ENCODE results near the gene CUX1. TPM values are rescaled to one million over a fixed set of nuclear protein-coding genes. Genes with fewer than 3 reads are reported as not detected.
A peak's percentile ranks its signal among the peaks of the same experiment; 100 is the strongest.
"Not testable (repeated sequence)": the region's sequence is repeated elsewhere in the genome, so short reads cannot be mapped to it uniquely, and the experiment has no call there.

Gene CUX1
- total and polyA plus RNA-seq, 7 experiments from 2014 or later = 10.1 to 81.6 (median 42.5) TPM

- Histone ChIP-seq H3K36me3 (ENCODE audit: control insufficient read depth in 2 of 3, insufficient read depth in 3 of 3, low read length in 3 of 3) (peaks cover 0 to 40% (median under 1%) of the 10 kb centered on the region in 3 experiments), H3K9me3 (ENCODE audit: control insufficient read depth in 2 of 3, low read length in 3 of 3) (no peaks in the 10 kb centered on the region), H3K4me3 (ENCODE audit: low read length) (no peak overlapping the region), H3K27ac (ENCODE audit: low read depth, low read length) (no peak overlapping the region), H3K4me1 (ENCODE audit: control insufficient read depth in 2 of 2, insufficient read depth in 2 of 2, low read length in 2 of 2) (no peaks in the 10 kb centered on the region), H3K27me3 (ENCODE audit: control insufficient read depth in 2 of 2, insufficient read depth in 2 of 2, low read length in 2 of 2) (no peaks in the 10 kb centered on the region)
- ChIA-PET POLR2A (no interaction called here), CTCF (no interaction called here)
- intact Hi-C loops (cut with micrococcal nuclease) = no loop called here
- no peaks in the 10 kb centered on the region for H3K9me3 Mint-ChIP-seq
- H3K4me1 Mint-ChIP-seq = no peaks in the 10 kb centered on the region
- H3K36me3 Mint-ChIP-seq = peaks cover 0 to 16% (median 5%) of the 10 kb centered on the region in 5 donors
- no peak overlapping the region for H3K4me3 Mint-ChIP-seq
- H3K27me3 Mint-ChIP-seq = no peaks in the 10 kb centered on the region
- no peak for ATAC-seq
- no peak overlapping the region for H3K27ac Mint-ChIP-seq
- DNase-seq = no peak
These were observed 411.5 kb downstream of the CUX1 start for GRCh38 chr7:102228935-102229334.

GRCh38 chr7:102230162-102230561 is 412.7 kb downstream of the CUX1 start:
- peaks cover 0 to 47% (median 4%) of the 10 kb centered on the region in 3 experiments for H3K36me3 ChIP-seq (ENCODE audit: control insufficient read depth in 2 of 3, insufficient read depth in 3 of 3, low read length in 3 of 3)
- H3K4me1 ChIP-seq (ENCODE audit: control insufficient read depth in 2 of 2, insufficient read depth in 2 of 2, low read length in 2 of 2); ATAC-seq; H3K9me3 ChIP-seq (ENCODE audit: control insufficient read depth in 2 of 3, low read length in 3 of 3); H3K27me3 ChIP-seq (ENCODE audit: control insufficient read depth in 2 of 2, insufficient read depth in 2 of 2, low read length in 2 of 2); H3K27me3 Mint-ChIP-seq; intact Hi-C loops (cut with micrococcal nuclease); H3K4me1 Mint-ChIP-seq; H3K9me3 Mint-ChIP-seq; DNase-seq; H3K27ac Mint-ChIP-seq; H3K27ac ChIP-seq (ENCODE audit: low read depth, low read length); H3K4me3 Mint-ChIP-seq; H3K4me3 ChIP-seq (ENCODE audit: low read length): not testable (repeated sequence)
- CTCF ChIA-PET = interaction anchor here (0.7 kb wide), 1 partner anchor 360 kb away, joined by 6 read pairs; no protein-coding TSS in a partner anchor
- peaks cover 0 to 24% (median 10%) of the 10 kb centered on the region in 5 donors for H3K36me3 Mint-ChIP-seq
- POLR2A ChIA-PET = interaction anchor here (0.8 kb wide), 1 partner anchor 573 kb away, joined by 7 read pairs; no protein-coding TSS in a partner anchor

GRCh38 chr7:102230593-102230992 is 413.2 kb downstream of the CUX1 start:
- intact Hi-C loops (cut with micrococcal nuclease) = no loop called here
- Histone ChIP-seq H3K4me1 (ENCODE audit: control insufficient read depth in 2 of 2, insufficient read depth in 2 of 2, low read length in 2 of 2) (no peaks in the 10 kb centered on the region), H3K27me3 (ENCODE audit: control insufficient read depth in 2 of 2, insufficient read depth in 2 of 2, low read length in 2 of 2) (no peaks in the 10 kb centered on the region), H3K9me3 (ENCODE audit: control insufficient read depth in 2 of 3, low read length in 3 of 3) (no peaks in the 10 kb centered on the region), H3K4me3 (ENCODE audit: low read length) (no peak overlapping the region), H3K27ac (ENCODE audit: low read depth, low read length) (no peak overlapping the region), H3K36me3 (ENCODE audit: control insufficient read depth in 2 of 3, insufficient read depth in 3 of 3, low read length in 3 of 3) (peaks cover 0 to 46% (median 4%) of the 10 kb centered on the region in 3 experiments)
- Mint-ChIP-seq H3K9me3 (no peaks in the 10 kb centered on the region), H3K36me3 (peaks cover 0 to 24% (median 10%) of the 10 kb centered on the region in 5 donors), H3K27ac (no peak overlapping the region), H3K4me1 (no peaks in the 10 kb centered on the region), H3K4me3 (no peak overlapping the region), H3K27me3 (no peaks in the 10 kb centered on the region)
- POLR2A ChIA-PET = interaction anchor here (0.8 kb wide), 1 partner anchor 573 kb away, joined by 7 read pairs; no protein-coding TSS in a partner anchor
- CTCF ChIA-PET = interaction anchor here (0.7 kb wide), 1 partner anchor 360 kb away, joined by 6 read pairs; no protein-coding TSS in a partner anchor
- no peak for DNase-seq
- no peak for ATAC-seq

GRCh38 chr7:102232611-102233286 is 415.3 kb downstream of the CUX1 start:
- DNase-seq = no peak
- POLR2A ChIA-PET = no interaction called here
- no peak overlapping the region for H3K27ac ChIP-seq (ENCODE audit: low read depth, low read length)
- Mint-ChIP-seq H3K27me3 (no peaks in the 10 kb centered on the region), H3K4me3 (no peak overlapping the region), H3K27ac (no peak overlapping the region), H3K36me3 (peaks cover 0 to 22% (median 10%) of the 10 kb centered on the region in 5 donors), H3K4me1 (peaks cover 0 to 4% (median 0%) of the 10 kb centered on the region in 7 donors), H3K9me3 (no peaks in the 10 kb centered on the region)
- H3K9me3 ChIP-seq (ENCODE audit: control insufficient read depth in 2 of 3, low read length in 3 of 3) = no peaks in the 10 kb centered on the region
- no peaks in the 10 kb centered on the region for H3K27me3 ChIP-seq (ENCODE audit: control insufficient read depth in 2 of 2, insufficient read depth in 2 of 2, low read length in 2 of 2)
- intact Hi-C loops (cut with micrococcal nuclease) = no loop called here
- CTCF ChIA-PET = interaction anchor here (0.7 kb wide), 1 partner anchor 39 kb away, joined by 4 read pairs; no protein-coding TSS in a partner anchor
- H3K36me3 ChIP-seq (ENCODE audit: control insufficient read depth in 2 of 3, insufficient read depth in 3 of 3, low read length in 3 of 3) = peaks cover 0 to 48% (median 7%) of the 10 kb centered on the region in 3 experiments
- no peak overlapping the region for H3K4me3 ChIP-seq (ENCODE audit: low read length)
- no peak for ATAC-seq
- no peaks in the 10 kb centered on the region for H3K4me1 ChIP-seq (ENCODE audit: control insufficient read depth in 2 of 2, insufficient read depth in 2 of 2, low read length in 2 of 2)

GRCh38 chr7:102234131-102234530 is 416.7 kb downstream of the CUX1 start:
- intact Hi-C loops (cut with micrococcal nuclease) = no loop called here
- H3K36me3 Mint-ChIP-seq = peaks cover under 1 to 29% (median 10%) of the 10 kb centered on the region in 5 donors
- Histone ChIP-seq H3K27ac (ENCODE audit: low read depth, low read length) (no peak overlapping the region), H3K9me3 (ENCODE audit: control insufficient read depth in 2 of 3, low read length in 3 of 3) (no peaks in the 10 kb centered on the region), H3K27me3 (ENCODE audit: control insufficient read depth in 2 of 2, insufficient read depth in 2 of 2, low read length in 2 of 2) (no peaks in the 10 kb centered on the region), H3K36me3 (ENCODE audit: control insufficient read depth in 2 of 3, insufficient read depth in 3 of 3, low read length in 3 of 3) (peaks cover 0 to 39% (median 10%) of the 10 kb centered on the region in 3 experiments), H3K4me3 (ENCODE audit: low read length) (no peak overlapping the region), H3K4me1 (ENCODE audit: control insufficient read depth in 2 of 2, insufficient read depth in 2 of 2, low read length in 2 of 2) (no peaks in the 10 kb centered on the region)
- H3K9me3 Mint-ChIP-seq = no peaks in the 10 kb centered on the region
- ATAC-seq = no peak
- no peak for DNase-seq
- peak overlapping the region in 1 of 9 donors; percentile 5 for H3K27ac Mint-ChIP-seq
- peaks cover 0 to 4% (median 0%) of the 10 kb centered on the region in 7 donors for H3K4me1 Mint-ChIP-seq
- POLR2A ChIA-PET = no interaction called here
- H3K4me3 Mint-ChIP-seq = no peak overlapping the region
- CTCF ChIA-PET = no interaction called here
- no peaks in the 10 kb centered on the region for H3K27me3 Mint-ChIP-seq

- Mint-ChIP-seq H3K27ac (no peak overlapping the region), H3K36me3 (peaks cover 1 to 29% (median 10%) of the 10 kb centered on the region in 5 donors), H3K9me3 (no peaks in the 10 kb centered on the region), H3K27me3 (no peaks in the 10 kb centered on the region), H3K4me1 (peaks cover 0 to 4% (median 0%) of the 10 kb centered on the region in 7 donors), H3K4me3 (no peak overlapping the region)
- peaks cover 0 to 43% (median 10%) of the 10 kb centered on the region in 3 experiments for H3K36me3 ChIP-seq (ENCODE audit: control insufficient read depth in 2 of 3, insufficient read depth in 3 of 3, low read length in 3 of 3)
- DNase-seq (no peak), ATAC-seq (no peak)
- H3K27ac ChIP-seq (ENCODE audit: low read depth, low read length) = no peak overlapping the region
- no peaks in the 10 kb centered on the region for H3K4me1 ChIP-seq (ENCODE audit: control insufficient read depth in 2 of 2, insufficient read depth in 2 of 2, low read length in 2 of 2)
- intact Hi-C loops (cut with micrococcal nuclease) = loop anchor here in 1 of 2 donors (5.0 kb wide), 1 partner anchor 493 kb away; no protein-coding TSS in a partner anchor
- H3K27me3 ChIP-seq (ENCODE audit: control insufficient read depth in 2 of 2, insufficient read depth in 2 of 2, low read length in 2 of 2) = no peaks in the 10 kb centered on the region
- no peaks in the 10 kb centered on the region for H3K9me3 ChIP-seq (ENCODE audit: control insufficient read depth in 2 of 3, low read length in 3 of 3)
- POLR2A ChIA-PET = no interaction called here
- no peak overlapping the region for H3K4me3 ChIP-seq (ENCODE audit: low read length)
- CTCF ChIA-PET = interaction anchor here (0.6 kb wide), 1 partner anchor 876 kb away, joined by 3 read pairs; no protein-coding TSS in a partner anchor
These were observed 417.6 kb downstream of the CUX1 start for GRCh38 chr7:102234801-102235550.
